Heart left ventricle (tissue), 16 donors: ENCODE data around the gene ENPP6. TPM values are rescaled to one million over a fixed set of nuclear protein-coding genes. Genes with fewer than 3 reads are reported as not detected.

Experiments
- ATAC-seq, 4 donors: fragments of 200-7000 bp; cut with Tn5 transposase; one replicate each; pipeline ENCODE4 v1.9.1; 2020 to 2022; ENCODE audit warnings: moderate library complexity in 4 of 4, mild to moderate bottlenecking in 3 of 4, moderate number of reproducible peaks in 1 of 4
- DNase-seq, 5 donors: peaks; one replicate each; pipeline ENCODE4 v3.0.0-alpha.2; 2020
- H3K27ac ChIP-seq, 12 donors: fragments of 200-600 bp; sonication (generic) in 4 of 12; one replicate each; pipeline versions ENCODE4 v1.5.0 to v1.8.0; 2016 to 2022; ENCODE audit warnings: mild to moderate bottlenecking in 2 of 12
- H3K27me3 ChIP-seq, 9 donors: fragments of 200-600 bp; sonication (generic) in 2 of 9; one replicate each; pipeline versions ENCODE4 v1.5.1 to v1.8.0; 2016 to 2022; ENCODE audit warnings: mild to moderate bottlenecking in 3 of 9
- H3K36me3 ChIP-seq, 9 donors: fragments of 200-600 bp; sonication (generic) in 2 of 9; one replicate each; pipeline versions ENCODE4 v1.5.0 to v1.8.0; 2018 to 2022; ENCODE audit warnings: mild to moderate bottlenecking in 2 of 9
- H3K4me1 ChIP-seq, 12 donors: fragments of 200-600 bp; sonication (generic) in 4 of 12; one replicate each; pipeline versions ENCODE4 v1.5.0 to v1.8.0; 2016 to 2022; ENCODE audit warnings: mild to moderate bottlenecking in 3 of 12
- H3K4me3 ChIP-seq, 12 donors: fragments of 200-600 bp; sonication (generic) in 4 of 12; one replicate each; pipeline versions ENCODE4 v1.5.0 to v1.8.0; 2017 to 2022; ENCODE audit warnings: mild to moderate bottlenecking in 9 of 12, moderate library complexity in 4 of 12
- H3K9me3 ChIP-seq, 12 donors: fragments of 200-600 bp; sonication (generic) in 4 of 12; one replicate each; pipeline versions ENCODE4 v1.5.0 to v1.8.0; 2016 to 2022; ENCODE audit warnings: mild to moderate bottlenecking in 1 of 12
- CTCF ChIP-seq, 12 donors: fragments of 200-600 bp; sonication (generic) in 4 of 12; IDR thresholded peaks; one replicate each; pipeline versions ENCODE4 v1.5.0 to v1.8.0; 2018 to 2022; ENCODE audit warnings: antibody characterized with exemption in 12 of 12, mild to moderate bottlenecking in 5 of 12
- POLR2A ChIP-seq, 2 donors: fragments of 450-650 bp; IDR thresholded peaks; one replicate each; pipeline ENCODE4 v1.6.1; 2017; ENCODE audit warnings: antibody characterized with exemption in 2 of 2, mild to moderate bottlenecking in 2 of 2, moderate library complexity in 2 of 2
- WGBS, 4 donors: extraction: QIAGEN DNeasy Blood & Tissue Kit in 2 of 4; methylation state at CpG; one replicate each; pipeline versions ENCODE4 v1.1.5 to v1.1.7; 2013 to 2018; 5-methylcytosine and 5-hydroxymethylcytosine counted together
- intact Hi-C, 10 donors: fragments of 100-400 bp; cut with DNase I; formaldehyde crosslinking; loops; one replicate each; pipeline versions ENCODE4 v1.11.1 to v1.14.2; 2022
- polyA plus RNA-seq, 2 donors: library from polyadenylated mRNA; stranded (reverse); fragments of 200-250 nt; gene quantifications; one replicate each; pipeline ENCODE4 v1.2.3, GENCODE V29; 2013
- total RNA-seq, 9 donors: library from RNA; depleted of rRNA in 2 of 9; stranded (reverse); fragments of >200 nt in 2 of 9; fragmentation: NEBNext Ultra II Directional in 3 of 9; extraction: Animal tissue kit (Norgen Biotek cat#: 25700) in 3 of 9; gene quantifications; one replicate each; pipeline versions ENCODE4 v1.1.0 to v1.2.4, GENCODE V29; 2016 to 2023
- donor health status: ischemic (EF 13 %, LVEDD 7.1; RV severe dilation, severe dysfunction).
- donor health status: healthy with polysubstance abuse.
- donor health status: DM: no; HTN: yes; CAD: no.
- donor health status: DM: no; HTN: no; CAD: no.
- donor health status: ischemic (EF 25% LVEDD 6.9; RV normal size, moderate dysfunction).
- donor health status: ischemic (EF 25% LVEDD 5.7; RV mildly dilated, moderate dysfunction).
- donor health status: healthy.
- donor health status: DM: yes; HTN: yes; CAD: no.
- donor health status: ischemic (EF 35%, LVEDD 5.7; RV mildly dilated, moderate dysfunction).
- donor health status: nonischemic (EF 11% LVEDD 7.7; RV severe dilation, severe dysfunction).
- donor health status: DM: yes; HTN: yes; CAD: no.
- donor health status: PGD.
- donor health status: ischemic (EF 29% LVEDD 5.4; RV normal size, mild dysfunction).
- donor health status: nonischemic (EF 23%, LVEDD 6.1; RV moderate dilation, normal function).

The ENPP6 gene
- total and polyA plus RNA-seq, 11 donors, result 0.03 to 0.35 (median 0.19) TPM; not detected in 2

GRCh38 chr4:184100297-184100885 lies 117.3 kb downstream of the ENPP6 start:
- Histone ChIP-seq H3K4me1 (peaks cover 0 to 35% (median 12%) of the 10 kb centered on the region in 12 donors), H3K27me3 (no peaks in the 10 kb centered on the region), H3K9me3 (no peaks in the 10 kb centered on the region), H3K27ac (no peak overlapping the region), H3K36me3 (no peaks in the 10 kb centered on the region), H3K4me3 (no peak overlapping the region)
- TF ChIP-seq POLR2A (IDR thresholded peaks at IDR 0.05) (no peak), CTCF (IDR thresholded peaks at IDR 0.05) (peak in 11 of 12 donors; percentile 53 to 91 (median 65))
- WGBS, 4 donors, result 22 to 84% (median 62%) methylated on average over 10 to 14 of the region's 14 CpGs
- DNase-seq (peak; percentile 26 to 85 (median 46)), ATAC-seq (peak; percentile 57 to 80 (median 70))
- intact Hi-C loops, result loop anchor here in 9 of 10 donors (1.0 to 10.0 kb wide), 7 partner anchors 62 to 376 kb away; partner anchors contain the start of gene STOX2 (in 1 of the 9)

GRCh38 chr4:184099535-184099966 lies 118.1 kb downstream of the ENPP6 start:
- H3K4me3 ChIP-seq, result no peak overlapping the region
- TF ChIP-seq POLR2A (IDR thresholded peaks at IDR 0.05) (no peak), CTCF (IDR thresholded peaks at IDR 0.05) (no peak)
- H3K27me3 ChIP-seq, result no peaks in the 10 kb centered on the region
- no peaks in the 10 kb centered on the region for H3K36me3 ChIP-seq
- intact Hi-C loops, result loop anchor here in 2 of 10 donors (2.0 to 5.0 kb wide), 2 partner anchors 68 to 259 kb away; no protein-coding TSS in a partner anchor
- WGBS, 4 donors, result 48 to 80% (median 67%) methylated on average over 10 of the region's 10 CpGs
- no peaks in the 10 kb centered on the region for H3K9me3 ChIP-seq
- no peak overlapping the region for H3K27ac ChIP-seq
- ATAC-seq (peak in 1 of 4 donors; percentile 18), DNase-seq (no peak)
- H3K4me1 ChIP-seq, result peaks cover 0 to 35% (median 10%) of the 10 kb centered on the region in 12 donors

GRCh38 chr4:184099000-184099399 lies 118.7 kb downstream of the ENPP6 start:
- no peak overlapping the region for H3K4me3 ChIP-seq
- H3K9me3 ChIP-seq, result no peaks in the 10 kb centered on the region
- no peaks in the 10 kb centered on the region for H3K27me3 ChIP-seq
- peaks cover 0 to 30% (median 8%) of the 10 kb centered on the region in 12 donors for H3K4me1 ChIP-seq
- H3K36me3 ChIP-seq, result no peaks in the 10 kb centered on the region
- intact Hi-C loops, result loop anchor here in 2 of 10 donors (2.0 to 5.0 kb wide), 2 partner anchors 68 to 258 kb away; no protein-coding TSS in a partner anchor
- DNase-seq (no peak), ATAC-seq (no peak)
- no peak for TF ChIP-seq POLR2A (IDR thresholded peaks at IDR 0.05)
- TF ChIP-seq CTCF (IDR thresholded peaks at IDR 0.05), result no peak
- WGBS, 4 donors, result 42 to 82% (median 61%) methylated on average over 1 to 4 of the region's 4 CpGs
- H3K27ac ChIP-seq, result no peak overlapping the region

GRCh38 chr4:184097815-184098214 lies 119.9 kb downstream of the ENPP6 start:
- no peak for DNase-seq
- Histone ChIP-seq H3K4me1 (peaks cover 0 to 22% (median 6%) of the 10 kb centered on the region in 12 donors), H3K36me3 (no peaks in the 10 kb centered on the region), H3K27ac (no peak overlapping the region), H3K27me3 (no peaks in the 10 kb centered on the region), H3K4me3 (no peak overlapping the region), H3K9me3 (no peaks in the 10 kb centered on the region)
- ATAC-seq, result no peak
- intact Hi-C loops, result loop anchor here in 2 of 10 donors (2.0 to 5.0 kb wide), 2 partner anchors 69 to 257 kb away; no protein-coding TSS in a partner anchor
- no peak for TF ChIP-seq CTCF (IDR thresholded peaks at IDR 0.05)
- TF ChIP-seq POLR2A (IDR thresholded peaks at IDR 0.05), result no peak
- 92 to 97% (median 94%) methylated on average over 11 to 13 of the region's 13 CpGs for WGBS, 4 donors
